Stimulated activated naive B cell treated with anti-CD40 and anti-IgM and Interleukin-4, amounts not matched to agents 10 μg/mL and 1 μg/mL and 100 μg/mL, for 72 hours (primary cell): ENCODE measurements around the gene DZIP1L.
"Not testable (repeated sequence)": the region's sequence is repeated elsewhere in the genome, so short reads cannot be mapped to it uniquely, and the experiment has no call there.

Experiments
- ATAC-seq, 2 donors: fragments of 150-1000 bp; cut with Tn5 transposase; replicated peaks; 2 replicates each; pipeline ENCODE4 v1.10.0; 2021; ENCODE audit warnings: moderate library complexity in 1 of 2
- DNase-seq: peaks from one replicate; pipeline ENCODE4 v3.0.0; 2021
- H3K27ac Mint-ChIP-seq: one replicate; pipeline ENCODE4 v1.8.0; 2022; ENCODE audit warnings: mild to moderate bottlenecking, mixed read lengths
- H3K27me3 Mint-ChIP-seq, 2 donors: one replicate each; pipeline ENCODE4 v1.8.0; 2022; ENCODE audit warnings: mixed read lengths in 2 of 2
- H3K36me3 Mint-ChIP-seq, 2 donors: one replicate each; pipeline ENCODE4 v1.8.0; 2022; ENCODE audit warnings: mixed read lengths in 2 of 2, mild to moderate bottlenecking in 1 of 2
- H3K4me1 Mint-ChIP-seq, 2 donors: one replicate each; pipeline ENCODE4 v1.8.0; 2022; ENCODE audit warnings: mixed read lengths in 2 of 2, mild to moderate bottlenecking in 1 of 2
- H3K4me3 Mint-ChIP-seq, 2 donors: one replicate each; pipeline ENCODE4 v1.8.0; 2022; ENCODE audit warnings: mild to moderate bottlenecking in 2 of 2, mixed read lengths in 2 of 2, moderate library complexity in 1 of 2
- H3K9me3 Mint-ChIP-seq, 2 donors: one replicate each; pipeline ENCODE4 v1.8.0; 2022; ENCODE audit warnings: mixed read lengths in 2 of 2, mild to moderate bottlenecking in 1 of 2

The DZIP1L gene, protein sequence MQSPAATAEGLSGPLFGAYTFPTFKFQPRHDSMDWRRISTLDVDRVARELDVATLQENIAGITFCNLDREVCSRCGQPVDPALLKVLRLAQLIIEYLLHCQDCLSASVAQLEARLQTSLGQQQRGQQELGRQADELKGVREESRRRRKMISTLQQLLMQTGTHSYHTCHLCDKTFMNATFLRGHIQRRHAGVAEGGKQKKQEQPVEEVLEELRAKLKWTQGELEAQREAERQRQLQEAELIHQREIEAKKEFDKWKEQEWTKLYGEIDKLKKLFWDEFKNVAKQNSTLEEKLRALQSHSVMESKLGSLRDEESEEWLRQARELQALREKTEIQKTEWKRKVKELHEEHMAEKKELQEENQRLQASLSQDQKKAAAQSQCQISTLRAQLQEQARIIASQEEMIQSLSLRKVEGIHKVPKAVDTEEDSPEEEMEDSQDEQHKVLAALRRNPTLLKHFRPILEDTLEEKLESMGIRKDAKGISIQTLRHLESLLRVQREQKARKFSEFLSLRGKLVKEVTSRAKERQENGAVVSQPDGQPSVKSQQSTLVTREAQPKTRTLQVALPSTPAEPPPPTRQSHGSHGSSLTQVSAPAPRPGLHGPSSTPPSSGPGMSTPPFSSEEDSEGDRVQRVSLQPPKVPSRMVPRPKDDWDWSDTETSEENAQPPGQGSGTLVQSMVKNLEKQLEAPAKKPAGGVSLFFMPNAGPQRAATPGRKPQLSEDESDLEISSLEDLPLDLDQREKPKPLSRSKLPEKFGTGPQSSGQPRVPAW

DNA sequence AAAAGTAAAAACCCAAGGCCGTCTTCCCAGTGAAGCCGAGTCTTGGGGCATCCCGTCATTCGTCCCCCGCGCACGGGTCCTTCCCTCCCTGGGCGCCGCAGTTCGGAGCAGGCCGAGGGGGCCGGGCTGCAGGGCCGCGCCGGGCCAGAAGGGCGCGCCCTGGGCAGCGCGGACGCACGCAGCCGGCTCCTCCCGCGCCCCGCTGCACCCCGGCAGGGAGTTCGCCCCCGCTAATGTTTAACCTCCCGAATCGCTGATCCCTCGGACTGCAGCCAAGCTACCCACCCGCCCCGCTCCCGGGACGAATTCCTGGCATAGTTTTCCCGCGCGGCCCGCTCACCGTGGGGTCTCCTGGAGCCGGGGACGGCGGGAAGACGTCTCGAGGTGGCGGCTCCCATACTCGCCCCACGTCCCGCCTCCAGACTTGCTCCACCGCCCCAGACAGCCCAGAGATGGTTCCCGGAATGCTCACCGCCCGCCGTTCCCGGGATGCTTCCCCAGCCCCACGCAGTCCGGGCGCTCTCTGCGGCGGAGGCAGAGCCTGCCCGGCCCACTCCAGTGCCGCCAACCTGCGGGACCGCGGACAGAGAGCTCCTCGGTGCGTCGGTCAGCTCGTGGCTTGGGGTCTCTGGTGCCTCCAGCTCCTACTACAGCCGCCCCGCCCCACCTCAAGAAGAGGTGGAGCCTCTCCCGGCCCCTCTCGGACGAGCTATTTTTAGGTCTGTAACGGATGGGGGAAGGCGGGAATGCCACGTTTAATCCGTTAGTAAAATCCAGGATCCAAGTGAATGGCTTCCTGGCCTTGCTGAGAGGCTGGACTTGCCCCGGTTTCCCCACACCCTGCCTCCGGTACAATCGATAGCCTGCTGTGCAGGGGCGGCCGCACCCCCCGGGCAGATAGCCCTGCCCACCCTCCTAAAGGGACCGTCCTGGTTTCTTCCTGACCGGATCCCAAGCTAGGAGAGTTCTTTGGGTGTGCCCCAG lies at the start of gene DZIP1L:
Gene DZIP1L (minus strand): TSS at position 621 of the 984 bp plus-strand sequence. CDS start 11,637 bp downstream, outside the sequence.
- Mint-ChIP-seq H3K27me3 (peaks cover 47 to 49% of the 10 kb centered on the region in 2 donors), H3K4me3 (peak within 1 kb of the TSS; percentile 88 to 91), H3K4me1 (peaks cover 7 to 20% of the 10 kb centered on the region in 2 donors), H3K36me3 (peaks cover 0 to 1% of the 10 kb centered on the region in 2 donors), H3K9me3 (peaks cover 0 to 4% of the 10 kb centered on the region in 2 donors), H3K27ac (peak within 1 kb of the TSS; percentile 67)
- ATAC-seq (peak; percentile 91), DNase-seq (peak; percentile 10)

DNA sequence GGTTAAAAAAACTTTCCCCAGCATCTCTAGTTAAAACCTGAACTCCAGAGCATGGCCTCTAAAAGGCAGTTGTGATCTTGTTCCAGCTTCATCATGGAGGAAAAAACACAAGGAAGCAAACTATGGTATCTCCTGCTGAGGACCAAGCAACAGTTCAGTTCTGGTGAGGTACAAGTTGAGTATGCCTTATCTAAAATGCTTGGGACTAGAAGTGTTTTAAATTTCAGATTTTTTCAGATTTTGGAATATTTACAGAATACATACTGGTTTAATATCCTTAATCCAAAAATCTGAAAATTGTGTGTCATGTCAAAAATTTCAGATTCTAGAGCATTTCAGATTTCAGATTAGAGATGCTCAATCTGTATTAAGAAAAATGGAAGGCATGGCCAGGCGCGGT lies 49.7 kb upstream of the DZIP1L start:
- ATAC-seq, result no peak
- Mint-ChIP-seq H3K27ac (no peak overlapping the region), H3K4me3 (no peak overlapping the region), H3K4me1 (peaks cover 3 to 13% of the 10 kb centered on the region in 2 donors), H3K27me3 (no peaks in the 10 kb centered on the region), H3K36me3 (peaks cover 37 to 58% of the 10 kb centered on the region in 2 donors), H3K9me3 (no peaks in the 10 kb centered on the region)
- DNase-seq, result no peak

DNA sequence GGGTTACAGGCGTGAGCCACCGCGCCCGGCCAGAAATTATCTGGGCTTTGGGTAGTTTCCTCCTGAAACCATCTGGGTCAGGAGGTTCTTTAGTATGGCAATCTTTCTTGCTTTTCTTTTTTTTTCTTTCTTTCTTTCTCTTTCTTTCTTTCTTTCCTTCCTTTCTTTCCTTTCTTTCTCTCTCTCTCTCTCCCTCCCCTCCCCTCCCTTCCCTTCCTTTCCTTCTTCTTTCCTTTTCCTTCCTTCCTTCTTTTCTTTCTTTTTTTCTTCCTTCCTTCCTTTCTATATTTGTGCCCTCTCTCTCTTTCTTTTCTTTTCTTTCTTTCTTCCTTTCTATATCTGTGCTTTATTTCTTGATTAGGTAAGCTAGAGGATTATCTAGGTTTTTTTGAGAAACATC lies 42.3 kb upstream of the DZIP1L start:
- peaks cover 7 to 12% of the 10 kb centered on the region in 2 donors for H3K9me3 Mint-ChIP-seq
- peaks cover 20 to 22% of the 10 kb centered on the region in 2 donors for H3K36me3 Mint-ChIP-seq
- no peak overlapping the region for H3K4me3 Mint-ChIP-seq
- no peaks in the 10 kb centered on the region for H3K4me1 Mint-ChIP-seq
- no peak for ATAC-seq
- no peaks in the 10 kb centered on the region for H3K27me3 Mint-ChIP-seq
- no peak overlapping the region for H3K27ac Mint-ChIP-seq
- no peak for DNase-seq

DNA sequence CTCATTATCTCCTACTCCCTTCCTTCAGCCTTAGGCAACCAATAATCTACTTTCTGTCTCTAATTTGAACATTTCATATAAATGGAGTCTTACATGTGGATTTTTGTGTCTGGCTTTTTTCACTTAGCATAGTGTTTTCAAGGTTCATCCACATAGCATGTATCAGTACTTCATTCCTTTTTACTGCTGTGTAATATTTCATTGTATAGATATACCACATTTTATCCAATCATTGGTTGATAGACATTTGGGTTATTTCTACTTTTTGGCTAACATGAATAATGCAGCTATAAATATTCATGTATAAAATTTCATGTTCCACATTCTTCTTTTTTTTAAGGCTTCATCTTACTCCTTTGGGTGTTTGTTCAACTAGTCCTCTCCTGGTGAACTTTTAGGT lies 39.1 kb upstream of the DZIP1L start:
- no peak for DNase-seq
- H3K4me3 Mint-ChIP-seq, result no peak overlapping the region
- H3K27ac Mint-ChIP-seq, result no peak overlapping the region
- H3K36me3 Mint-ChIP-seq, result peaks cover 4 to 6% of the 10 kb centered on the region in 2 donors
- no peak for ATAC-seq
- no peaks in the 10 kb centered on the region for H3K4me1 Mint-ChIP-seq
- H3K27me3 Mint-ChIP-seq, result no peaks in the 10 kb centered on the region
- H3K9me3 Mint-ChIP-seq, result peaks cover 7 to 12% of the 10 kb centered on the region in 2 donors

DNA sequence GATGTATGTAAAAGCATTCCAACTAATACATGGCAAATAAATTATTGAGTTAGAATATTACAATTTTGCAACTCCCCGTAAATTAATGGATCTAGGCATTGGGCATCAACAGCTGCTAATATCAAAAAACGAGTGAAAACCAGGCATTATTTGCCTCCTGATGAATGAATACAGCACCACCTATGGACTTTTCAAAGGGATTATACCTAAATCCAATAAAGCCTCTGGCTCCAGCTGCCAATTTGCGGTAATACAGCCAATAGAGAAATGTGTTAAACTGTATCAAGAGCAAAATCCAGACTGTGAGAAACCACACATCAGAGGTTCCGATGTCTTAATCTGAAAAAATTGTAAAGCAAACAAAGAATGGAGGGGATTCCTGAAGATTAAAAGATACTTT lies 33.1 kb upstream of the DZIP1L start:
- Mint-ChIP-seq H3K27ac (no peak overlapping the region), H3K4me1 (no peaks in the 10 kb centered on the region), H3K36me3 (peaks cover under 1 to 2% of the 10 kb centered on the region in 2 donors), H3K4me3 (no peak overlapping the region), H3K27me3 (no peaks in the 10 kb centered on the region), H3K9me3 (peaks cover under 1 to 2% of the 10 kb centered on the region in 2 donors)
- no peak for DNase-seq
- no peak for ATAC-seq

DNA sequence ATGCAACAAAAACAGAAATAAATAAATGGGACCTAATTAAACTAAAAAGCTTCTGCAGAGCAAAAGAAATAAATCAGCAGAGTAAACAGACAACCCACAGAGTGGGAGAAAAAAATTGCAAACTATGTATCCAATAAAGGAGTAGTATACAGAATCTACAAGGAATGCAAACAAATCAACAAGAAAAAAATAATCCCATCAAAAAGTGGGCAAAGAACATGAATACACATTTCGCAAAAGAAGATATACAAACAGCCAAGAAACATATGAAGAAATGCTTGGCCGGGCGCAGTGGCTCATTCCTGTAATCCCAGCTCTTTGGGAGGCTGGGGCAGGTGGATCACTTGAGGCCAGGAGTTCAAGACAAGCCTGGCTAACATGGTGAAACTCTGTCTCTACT lies 26.8 kb upstream of the DZIP1L start:
- peaks cover 17 to 19% of the 10 kb centered on the region in 2 donors for H3K27me3 Mint-ChIP-seq
- H3K4me1 Mint-ChIP-seq, H3K9me3 Mint-ChIP-seq: not testable (repeated sequence)

DNA sequence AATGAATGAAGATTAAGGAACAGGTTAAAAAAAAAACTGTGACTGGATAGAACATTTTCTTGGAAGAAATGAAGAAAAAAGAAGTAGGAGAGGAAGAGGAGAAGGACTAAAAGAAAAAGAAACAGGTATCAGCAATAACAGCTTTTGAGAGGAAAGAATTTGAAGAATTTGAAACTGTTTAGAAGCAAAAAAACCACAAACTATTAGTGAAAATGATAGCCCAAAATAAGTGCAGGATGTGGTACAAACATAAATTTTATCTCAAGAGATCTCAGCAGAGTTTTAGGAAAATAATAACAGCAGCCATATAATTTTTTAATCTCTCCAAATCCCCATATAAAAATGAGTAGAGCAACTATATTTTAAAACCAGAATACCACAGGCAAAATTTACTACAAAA lies 25.5 kb upstream of the DZIP1L start:
- no peak for DNase-seq
- Mint-ChIP-seq H3K9me3 (no peaks in the 10 kb centered on the region), H3K36me3 (no peaks in the 10 kb centered on the region), H3K4me3 (no peak overlapping the region), H3K4me1 (peaks cover 5 to 11% of the 10 kb centered on the region in 2 donors), H3K27ac (no peak overlapping the region), H3K27me3 (peaks cover 17 to 19% of the 10 kb centered on the region in 2 donors)
- no peak for ATAC-seq

More for the DNA sequence above, 26.8 kb upstream of the DZIP1L start:
- not testable (repeated sequence) for H3K4me3 Mint-ChIP-seq, DNase-seq, ATAC-seq, H3K36me3 Mint-ChIP-seq, H3K27ac Mint-ChIP-seq

DNA sequence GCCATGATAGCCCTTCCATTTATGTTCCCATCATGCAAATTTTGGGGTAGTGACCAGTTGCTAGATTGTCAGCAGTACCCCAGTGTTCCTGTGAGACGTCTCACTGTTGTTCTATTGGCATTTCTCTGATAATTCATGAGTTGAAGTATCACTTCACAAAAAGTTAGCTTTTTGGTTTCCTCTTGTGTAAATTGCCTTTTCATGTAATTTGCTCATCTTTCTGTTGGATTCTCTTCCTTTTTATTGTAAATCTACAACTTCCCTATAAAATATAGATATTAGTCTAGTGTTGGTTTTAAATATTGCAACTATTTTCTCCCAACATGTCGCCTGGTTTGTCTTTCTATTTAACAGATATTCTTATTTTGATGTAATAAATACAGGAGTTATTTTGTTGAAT lies 24.3 kb upstream of the DZIP1L start:
- H3K36me3 Mint-ChIP-seq, result no peaks in the 10 kb centered on the region
- no peak for ATAC-seq
- no peak overlapping the region for H3K4me3 Mint-ChIP-seq
- peaks cover 17 to 19% of the 10 kb centered on the region in 2 donors for H3K27me3 Mint-ChIP-seq
- H3K4me1 Mint-ChIP-seq, result peaks cover 7 to 20% of the 10 kb centered on the region in 2 donors
- H3K9me3 Mint-ChIP-seq, result no peaks in the 10 kb centered on the region
- no peak for DNase-seq
- no peak overlapping the region for H3K27ac Mint-ChIP-seq

DNA sequence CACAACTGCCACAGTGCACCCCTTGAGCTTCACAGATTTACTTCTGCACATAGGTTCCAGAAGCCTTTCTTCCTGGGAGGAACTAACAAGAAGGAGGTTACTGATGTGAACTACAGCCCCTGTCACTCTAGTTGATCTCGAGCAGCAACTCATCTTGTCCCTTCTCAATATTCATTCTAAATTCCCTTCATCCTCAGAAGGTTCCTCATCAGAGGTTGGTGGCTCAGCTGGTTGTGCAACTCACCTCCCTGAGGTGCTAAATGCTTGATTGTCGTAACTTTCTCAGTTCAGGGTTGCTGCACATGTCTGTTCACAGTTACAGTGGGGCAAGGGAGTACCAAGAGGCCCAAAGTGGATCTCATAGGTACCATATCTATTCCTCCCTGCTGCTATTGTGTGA lies 22.5 kb upstream of the DZIP1L start:
- no peak for DNase-seq
- Mint-ChIP-seq H3K27ac (no peak overlapping the region), H3K4me3 (no peak overlapping the region), H3K4me1 (peaks cover 11 to 23% of the 10 kb centered on the region in 2 donors), H3K36me3 (no peaks in the 10 kb centered on the region), H3K27me3 (peaks cover 17 to 19% of the 10 kb centered on the region in 2 donors), H3K9me3 (no peaks in the 10 kb centered on the region)
- ATAC-seq, result no peak

DNA sequence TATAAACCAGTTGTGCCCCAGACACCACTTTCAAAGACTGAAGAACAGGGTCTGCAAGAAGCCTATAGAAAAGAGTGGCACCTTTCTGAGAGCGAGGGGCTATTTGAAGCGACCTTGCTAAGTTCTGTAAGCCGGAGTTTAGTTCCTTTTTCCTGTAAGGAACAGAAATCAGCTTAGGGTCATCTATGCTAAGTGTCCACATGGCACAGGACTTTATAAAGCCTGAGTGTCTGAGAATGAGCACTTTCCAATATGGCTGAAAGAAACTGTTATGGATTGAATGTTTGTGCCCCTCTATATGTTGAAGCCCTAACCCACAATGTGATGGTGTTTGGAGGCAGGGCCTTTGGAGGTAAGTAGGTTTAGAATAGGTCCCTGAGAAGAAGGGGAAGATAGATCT lies 20.8 kb upstream of the DZIP1L start:
- ATAC-seq, result no peak
- Mint-ChIP-seq H3K4me1 (peaks cover 11 to 23% of the 10 kb centered on the region in 2 donors), H3K36me3 (no peaks in the 10 kb centered on the region), H3K27me3 (peaks cover 7% of the 10 kb centered on the region in 2 donors), H3K27ac (no peak overlapping the region), H3K9me3 (no peaks in the 10 kb centered on the region), H3K4me3 (no peak overlapping the region)
- no peak for DNase-seq

DNA sequence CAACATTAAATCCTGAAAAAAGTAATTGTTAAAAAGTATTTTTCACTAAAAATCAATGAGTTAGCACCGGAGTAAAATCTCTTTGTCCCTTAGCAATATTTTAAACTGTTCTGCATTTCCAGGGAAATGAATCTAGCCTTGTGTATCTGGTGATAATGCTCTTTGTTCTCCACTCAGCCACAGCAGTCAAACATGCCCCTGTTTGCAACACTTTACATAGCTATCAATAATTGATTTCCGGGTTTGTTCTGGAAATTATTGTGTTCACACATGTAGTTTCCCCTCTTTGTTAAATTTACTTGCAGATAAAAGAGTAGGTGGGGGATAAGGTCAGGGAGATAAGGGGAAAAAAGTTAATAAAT lies 20.4 kb upstream of the DZIP1L start:
- DNase-seq (no peak), ATAC-seq (no peak)
- H3K9me3 Mint-ChIP-seq, result no peaks in the 10 kb centered on the region
- H3K36me3 Mint-ChIP-seq, result no peaks in the 10 kb centered on the region
- H3K27me3 Mint-ChIP-seq, result peaks cover 3% of the 10 kb centered on the region in 2 donors
- H3K4me1 Mint-ChIP-seq, result peaks cover 11 to 23% of the 10 kb centered on the region in 2 donors
- H3K27ac Mint-ChIP-seq, result no peak overlapping the region
- no peak overlapping the region for H3K4me3 Mint-ChIP-seq

DNA sequence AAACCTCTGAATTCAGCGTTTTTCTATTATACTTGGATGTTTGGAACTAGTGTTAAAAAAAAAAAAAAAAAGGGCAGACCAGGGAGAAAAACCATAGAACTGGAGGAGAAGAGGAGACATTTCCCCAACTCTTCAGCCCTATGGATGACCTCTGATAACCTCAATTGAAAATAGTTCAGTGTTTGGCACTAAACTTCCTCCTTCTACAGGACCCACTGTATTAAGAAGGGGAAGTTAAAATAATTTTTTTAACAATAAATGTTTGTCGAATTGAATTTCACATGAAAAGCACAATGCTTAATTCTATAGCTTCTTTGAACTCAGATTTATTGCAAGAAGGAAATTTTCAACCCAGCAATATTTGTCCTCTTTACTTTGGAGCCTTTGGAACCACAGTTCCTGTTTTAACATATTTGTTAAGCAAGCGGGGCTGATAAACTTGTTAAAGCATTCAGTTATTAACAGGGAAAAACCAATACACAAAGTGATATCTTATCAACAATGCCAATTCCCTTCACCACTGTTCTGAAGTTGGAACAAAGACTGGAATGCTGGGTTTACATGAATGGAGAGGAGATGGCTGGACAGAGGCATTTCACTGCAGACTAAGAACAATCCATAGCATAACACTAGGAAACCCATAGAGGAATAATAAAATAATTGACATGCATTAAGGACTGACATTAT lies 19.9 kb upstream of the DZIP1L start:
- DNase-seq, result no peak
- Mint-ChIP-seq H3K4me3 (no peak overlapping the region), H3K27me3 (no peaks in the 10 kb centered on the region), H3K9me3 (no peaks in the 10 kb centered on the region), H3K27ac (no peak overlapping the region), H3K36me3 (no peaks in the 10 kb centered on the region), H3K4me1 (peaks cover 11 to 23% of the 10 kb centered on the region in 2 donors)
- ATAC-seq, result no peak

DNA sequence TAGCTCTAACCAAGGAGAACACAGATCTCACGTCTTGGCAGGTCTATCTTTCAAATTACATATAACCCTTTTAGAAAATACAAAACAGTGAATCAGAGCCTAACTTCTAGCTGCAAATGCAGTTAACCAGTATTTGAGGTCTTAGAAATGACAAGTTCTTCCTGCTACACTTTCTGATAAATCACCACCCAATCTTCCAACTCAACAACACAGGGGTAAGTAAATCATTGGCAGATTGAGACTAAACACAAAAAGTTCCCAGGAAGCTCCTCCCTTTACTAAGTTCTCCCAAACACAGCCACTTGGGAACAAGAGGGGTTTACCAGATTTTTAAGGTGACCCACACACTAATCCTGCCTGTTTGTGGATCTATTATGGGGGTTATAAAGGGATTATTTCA lies 16.8 kb upstream of the DZIP1L start, which contains the start of gene A4GNT:
Gene A4GNT (minus strand): TSS at position 152 of the 400 bp plus-strand sequence. CDS start 1,134 bp downstream, outside the sequence.
- Mint-ChIP-seq H3K27me3 (no peaks in the 10 kb centered on the region), H3K4me3 (no peak within 1 kb of the TSS), H3K27ac (no peak within 1 kb of the TSS), H3K9me3 (no peaks in the 10 kb centered on the region), H3K4me1 (peaks cover 11 to 23% of the 10 kb centered on the region in 2 donors), H3K36me3 (no peaks in the 10 kb centered on the region)
- DNase-seq, result no peak
- ATAC-seq, result no peak
